ENCODE data around the gene SLC4A4.

The SLC4A4 gene

GRCh38 chr4:71497078-71497477 is 158.3 kb downstream of the SLC4A4 start:
- ChIA-PET CTCF (no interaction called here), POLR2A (no interaction called here)
- Histone ChIP-seq H3K4me3 (ENCODE audit: low read depth, low read length) (no peak overlapping the region), H3K4me1 (ENCODE audit: control insufficient read depth, insufficient read depth, low read length) (peaks cover 4% of the 10 kb centered on the region; the same call in 1 of the 2 replicates), H3K9me3 (ENCODE audit: control insufficient read depth, insufficient read depth, low read depth, low read length) (no peaks in the 10 kb centered on the region), H3K27ac (ENCODE audit: extremely low read depth, low read depth, low read length) (no peak overlapping the region), H3K36me3 (ENCODE audit: control insufficient read depth in 2 of 2, insufficient read depth in 1 of 2, low read length in 2 of 2) (no peaks in the 10 kb centered on the region)
- no peak for TF ChIP-seq ZBTB17 (tag by site-specific recombination; IDR thresholded peaks at IDR 0.05)
- no peak for TF ChIP-seq HOXA7 (CRISPR knock-in tag; IDR thresholded peaks at IDR 0.05; ENCODE audit: borderline replicate concordance)
- no peak for TF ChIP-seq ZNF169 (tag by site-specific recombination; IDR thresholded peaks at IDR 0.05)
- no peak for TF ChIP-seq ZNF223 (tag by site-specific recombination; IDR thresholded peaks at IDR 0.05)
- no peak for TF ChIP-seq WT1 (tag by site-specific recombination; IDR thresholded peaks at IDR 0.05)
- TF ChIP-seq ZNF561 (tag by site-specific recombination; IDR thresholded peaks at IDR 0.05; ENCODE audit: borderline replicate concordance): no peak

- H3K4me3 ChIP-seq (ENCODE audit: low read depth, low read length): no peak overlapping the region
- H3K9me3 ChIP-seq (ENCODE audit: control insufficient read depth, insufficient read depth, low read depth, low read length): no peaks in the 10 kb centered on the region
- CTCF ChIA-PET: no interaction called here
- no peaks in the 10 kb centered on the region for H3K36me3 ChIP-seq (ENCODE audit: control insufficient read depth in 2 of 2, insufficient read depth in 1 of 2, low read length in 2 of 2)
- no peak overlapping the region for H3K27ac ChIP-seq (ENCODE audit: extremely low read depth, low read depth, low read length)
- TF ChIP-seq SP7 (tag by site-specific recombination; IDR thresholded peaks at IDR 0.05) (peak; percentile 47; the same call in 1 of the 2 replicates), FEZF1 (tag by site-specific recombination; IDR thresholded peaks at IDR 0.05) (peak; percentile 51; the same call in 1 of the 2 replicates), PRDM6 (tag by site-specific recombination; IDR thresholded peaks at IDR 0.05) (peak; percentile 71), ATF2 (tag by site-specific recombination; IDR thresholded peaks at IDR 0.05; ENCODE audit: low read depth) (no peak)
- POLR2A ChIA-PET: no interaction called here
- H3K4me1 ChIP-seq (ENCODE audit: control insufficient read depth, insufficient read depth, low read length): peaks cover 4% of the 10 kb centered on the region; the same call in 1 of the 2 replicates
These were observed 159.2 kb downstream of the SLC4A4 start for GRCh38 chr4:71498002-71498401.

GRCh38 chr4:71498625-71499024 is 159.8 kb downstream of the SLC4A4 start:
- CTCF ChIA-PET: no interaction called here
- H3K9me3 ChIP-seq (ENCODE audit: control insufficient read depth, insufficient read depth, low read depth, low read length): no peaks in the 10 kb centered on the region
- H3K4me1 ChIP-seq (ENCODE audit: control insufficient read depth, insufficient read depth, low read length): peaks cover 4% of the 10 kb centered on the region; the same call in 1 of the 2 replicates
- no peaks in the 10 kb centered on the region for H3K36me3 ChIP-seq (ENCODE audit: control insufficient read depth in 2 of 2, insufficient read depth in 1 of 2, low read length in 2 of 2)
- POLR2A ChIA-PET: no interaction called here
- no peak overlapping the region for H3K4me3 ChIP-seq (ENCODE audit: low read depth, low read length)
- H3K27ac ChIP-seq (ENCODE audit: extremely low read depth, low read depth, low read length): no peak overlapping the region
- no peak for TF ChIP-seq ZNF660 (tag by site-specific recombination; IDR thresholded peaks at IDR 0.05)
- no peak for TF ChIP-seq SETDB1 (IDR thresholded peaks at IDR 0.05; ENCODE audit: insufficient read length, low read length)
- no peak for TF ChIP-seq TSHZ1 (tag by site-specific recombination; IDR thresholded peaks at IDR 0.05; ENCODE audit: borderline replicate concordance)
- no peak for TF ChIP-seq ZNF658 (tag by site-specific recombination; IDR thresholded peaks at IDR 0.05)
- no peak for TF ChIP-seq YY1 (tag by site-specific recombination; IDR thresholded peaks at IDR 0.05)
- no peak for TF ChIP-seq ZNF677 (tag by site-specific recombination; IDR thresholded peaks at IDR 0.05)
- no peak for TF ChIP-seq PATZ1 (tag by site-specific recombination; IDR thresholded peaks at IDR 0.05)
- TF ChIP-seq ZNF280D (tag by site-specific recombination; IDR thresholded peaks at IDR 0.05): no peak
- TF ChIP-seq ZNF704 (tag by site-specific recombination; IDR thresholded peaks at IDR 0.05): no peak

Measured in HEK293 (cell line).